GM18511 (cell line): Measurements from ENCODE around the gene ZFP69.
"Not testable (repeated sequence)": the region's sequence is repeated elsewhere in the genome, so short reads cannot be mapped to it uniquely, and the experiment has no call there.

ENCODE experiments used
- ATAC-seq: cut with Tn5 transposase; IDR thresholded peaks from one replicate; pipeline ENCODE4 v1.9.1; 2021; ENCODE audit warnings: mild to moderate bottlenecking, moderate library complexity; ENCODE audit not compliant: unreplicated experiment

Gene ZFP69

GRCh38 chr1:40476924-40477677 lies at the start of gene ZFP69:
TSS of gene ZFP69 (plus strand) at chr1:40477290. CDS start at chr1:40479362, 2,072 bp downstream.
- peak; percentile 70 for ATAC-seq

DNA sequence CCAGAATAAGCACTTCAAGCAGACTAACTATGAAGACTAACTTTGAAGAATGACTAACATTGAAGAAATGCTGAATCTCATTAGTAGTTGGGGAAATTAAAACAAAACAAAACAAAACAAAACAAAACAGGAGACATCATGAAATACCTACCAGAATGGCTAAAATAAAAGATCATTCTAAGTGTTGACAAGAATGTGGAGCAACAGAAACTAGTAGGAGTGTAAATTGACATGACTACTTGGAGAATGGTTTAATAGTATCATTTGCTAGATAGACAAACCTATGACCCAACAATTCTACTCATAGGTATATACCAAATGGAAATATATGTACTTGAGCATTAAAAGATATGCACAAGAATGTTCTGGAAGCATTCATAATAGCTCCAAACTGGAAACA lies 45.7 kb upstream of the ZFP69 start:
- no peak for ATAC-seq

DNA sequence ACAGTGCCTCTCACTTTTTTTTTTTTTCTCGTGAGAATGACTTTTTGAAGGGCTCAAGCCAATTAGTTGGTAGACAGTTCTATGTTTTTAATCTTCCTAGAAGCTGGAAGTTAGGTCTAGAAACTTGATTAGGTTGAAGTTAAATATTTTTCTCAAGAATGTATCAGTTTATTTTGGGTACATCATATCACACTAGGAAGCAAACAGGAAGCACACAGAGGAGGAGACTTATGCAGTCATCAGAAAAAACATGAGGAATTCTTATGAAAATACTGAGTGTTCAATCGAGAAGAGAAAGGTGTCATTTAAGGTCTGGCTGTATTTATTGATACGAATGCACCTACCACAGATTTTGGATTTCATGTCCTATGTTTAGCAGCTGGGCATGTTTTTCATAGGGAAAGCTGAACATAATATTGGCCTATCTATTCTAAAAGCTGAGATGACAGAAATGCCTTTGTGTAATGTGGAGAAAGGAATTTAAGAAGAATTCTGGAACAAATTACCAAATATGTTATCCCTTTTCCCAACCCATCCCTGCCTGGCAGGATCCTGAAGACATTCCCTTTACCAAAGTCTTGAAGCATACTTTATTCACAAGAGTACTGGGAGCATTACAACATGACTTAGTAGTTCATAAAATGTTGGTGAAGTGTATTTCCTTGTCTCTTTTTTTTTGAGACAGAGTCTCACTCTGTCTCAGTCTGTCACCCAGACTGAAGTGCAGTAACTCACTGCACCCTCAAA lies 44.3 kb upstream of the ZFP69 start:
- no peak for ATAC-seq

- no peak for ATAC-seq
Observed at GRCh38 chr1:40435471-40435870, 41.6 kb upstream of the ZFP69 start.

DNA sequence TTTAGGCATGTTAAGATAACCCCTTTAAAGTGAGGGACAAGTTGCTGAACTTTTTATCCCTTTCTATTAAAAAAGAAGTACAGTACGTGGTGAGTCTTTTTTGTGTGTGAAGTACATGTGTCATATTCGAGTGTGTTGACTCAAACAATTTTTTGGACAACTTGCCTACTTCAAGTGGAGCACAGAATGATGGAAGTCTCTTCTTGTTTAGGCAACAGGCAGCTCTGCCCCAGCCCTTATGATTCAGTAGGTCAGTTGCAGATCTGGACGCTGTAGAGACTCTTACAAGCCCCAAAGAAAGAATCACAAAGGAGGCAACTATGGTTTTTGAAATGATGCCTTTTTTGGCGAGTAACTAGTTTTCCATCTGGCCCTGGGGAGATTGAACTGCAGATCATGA lies 41.2 kb upstream of the ZFP69 start:
- no peak for ATAC-seq

DNA sequence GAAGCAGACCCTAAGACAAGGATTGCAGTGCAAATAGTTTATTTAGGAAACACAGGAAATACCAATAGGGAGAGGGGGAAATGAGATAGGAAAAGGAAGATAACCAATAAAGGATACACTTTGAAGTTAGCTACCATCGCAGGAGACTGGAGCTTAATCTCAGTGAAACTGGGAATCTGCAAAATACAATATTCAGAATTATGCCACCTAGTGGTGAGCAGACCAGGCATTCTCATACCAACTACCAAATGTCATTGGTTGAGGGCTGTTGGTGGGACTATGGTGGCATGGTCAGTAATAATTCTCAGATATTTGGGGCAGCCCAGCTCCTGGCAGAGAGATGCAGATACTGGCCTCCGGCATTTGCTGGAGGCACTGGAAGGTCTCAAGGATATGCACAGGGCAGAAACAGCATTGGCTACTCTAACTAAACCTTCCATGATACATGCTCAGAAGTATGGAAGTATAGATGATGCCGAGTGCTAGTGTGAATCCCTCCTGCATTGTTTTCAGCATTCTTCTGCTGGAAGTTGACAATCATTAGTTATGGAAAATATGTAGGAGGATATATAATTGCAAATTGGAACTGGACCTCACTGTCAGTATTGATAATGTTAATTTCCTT lies 38.6 kb upstream of the ZFP69 start:
- ATAC-seq = no peak

GRCh38 chr1:40439247-40439646 lies 37.8 kb upstream of the ZFP69 start:
- no peak for ATAC-seq

GRCh38 chr1:40449684-40450494 lies 27.2 kb upstream of the ZFP69 start, which contains the start of gene ZFP69B:
TSS of gene ZFP69B (plus strand) at chr1:40450476. CDS start at chr1:40450962, 486 bp downstream.
- peak; percentile 85 for ATAC-seq

DNA sequence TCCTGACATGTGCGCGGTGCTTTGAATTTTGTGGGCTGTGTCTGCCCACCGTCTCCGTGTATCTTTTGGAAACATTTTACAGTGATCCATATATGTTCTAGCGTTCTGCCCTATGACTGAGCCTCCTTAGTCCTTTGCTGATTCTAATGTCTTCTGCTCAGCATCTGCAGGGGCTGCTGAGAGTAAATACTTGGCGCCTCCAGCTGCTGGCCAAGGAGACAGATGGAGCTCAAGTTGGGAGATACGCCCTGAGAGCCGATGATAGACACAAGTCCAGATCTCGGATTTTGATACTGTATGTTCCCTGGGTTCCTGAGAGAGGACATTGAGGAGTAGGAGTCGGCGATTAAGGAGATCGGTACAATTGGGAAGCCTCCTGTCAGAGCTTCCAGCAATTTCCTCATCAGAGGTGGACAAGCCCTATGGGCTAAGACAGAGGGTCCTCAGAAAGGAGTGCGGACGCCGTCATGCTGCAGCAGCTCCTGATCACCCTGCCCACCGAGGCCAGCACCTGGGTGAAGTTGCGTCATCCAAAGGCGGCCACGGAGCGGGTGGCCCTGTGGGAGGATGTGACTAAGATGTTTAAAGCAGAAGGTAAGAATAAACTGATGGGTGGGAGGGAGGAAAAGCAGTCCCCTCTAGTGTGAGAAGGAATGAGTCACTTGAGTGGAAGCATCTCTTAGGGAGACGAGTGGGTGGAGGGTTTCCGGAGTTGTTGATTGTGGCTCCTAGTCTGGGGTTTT lies 26.4 kb upstream of the ZFP69 start:
- peak; percentile 50 for ATAC-seq

- ATAC-seq = peak; percentile 3
Observed at GRCh38 chr1:40451238-40451585, 25.9 kb upstream of the ZFP69 start.

GRCh38 chr1:40454873-40455272 lies 22.2 kb upstream of the ZFP69 start:
- no peak for ATAC-seq

- no peak for ATAC-seq
Observed at GRCh38 chr1:40462956-40463590, 14.0 kb upstream of the ZFP69 start.

DNA sequence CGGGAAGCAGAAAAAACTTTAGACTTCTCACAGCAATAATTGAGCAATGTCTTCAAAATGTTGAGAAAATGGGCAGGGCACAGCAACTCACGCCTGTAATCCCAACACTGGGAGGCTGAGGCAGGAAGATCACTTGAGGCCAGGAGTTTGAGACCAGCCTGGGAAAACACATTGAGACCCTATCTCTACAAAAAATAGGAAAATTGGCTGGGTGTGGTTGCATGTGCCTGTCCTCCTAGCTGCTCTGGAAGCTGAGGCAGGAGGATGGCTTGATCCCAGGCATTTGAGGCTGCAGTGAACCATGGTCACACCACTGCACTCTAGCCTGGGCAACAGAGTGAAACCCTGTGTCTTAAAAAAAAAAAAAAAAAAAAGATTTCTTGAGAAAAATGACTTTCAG lies 7.8 kb upstream of the ZFP69 start:
- ATAC-seq = no peak

DNA sequence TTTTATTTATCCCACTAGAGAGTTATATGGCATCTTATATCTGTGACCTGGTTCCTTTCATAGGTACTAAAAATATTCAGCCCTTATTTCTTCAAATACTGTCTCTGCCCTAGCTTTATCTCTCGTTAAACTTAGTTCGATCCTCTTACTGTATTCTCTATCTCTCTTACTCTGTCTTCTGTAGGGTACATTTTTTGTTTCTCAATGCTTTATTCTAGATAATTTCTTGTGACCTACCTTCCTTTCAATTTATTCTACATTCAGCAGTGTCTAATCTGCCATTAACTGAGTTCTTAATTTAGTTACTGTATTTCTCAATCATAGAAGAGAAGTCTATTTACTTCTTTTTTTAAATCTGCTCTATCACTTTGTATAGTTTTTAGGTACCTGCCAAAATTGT lies 1.8 kb upstream of the ZFP69 start:
- no peak for ATAC-seq

- ATAC-seq = peak; percentile 37
Observed at GRCh38 chr1:40477678-40478053, 576 bp downstream of the ZFP69 start.

- no peak for ATAC-seq
Observed at GRCh38 chr1:40478276-40478675, 1.2 kb downstream of the ZFP69 start.

DNA sequence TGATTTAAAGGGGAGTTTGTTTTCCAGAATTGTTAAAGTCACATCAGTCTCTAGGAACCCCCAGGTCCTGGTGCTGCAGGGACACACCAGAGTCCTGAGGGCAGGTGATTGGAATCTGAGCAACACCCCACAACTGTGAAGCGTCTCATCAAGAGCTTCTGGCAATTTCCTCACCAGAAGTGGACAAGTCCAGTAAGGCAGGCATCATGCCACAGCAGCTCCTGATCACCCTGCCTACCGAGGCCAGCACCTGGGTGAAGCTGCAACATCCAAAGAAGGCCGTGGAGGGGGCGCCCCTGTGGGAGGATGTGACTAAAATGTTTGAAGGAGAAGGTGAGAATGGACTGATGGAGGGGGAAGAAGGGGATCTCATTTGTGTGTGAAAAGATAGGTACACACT lies 2.1 kb downstream of the ZFP69 start:
- ATAC-seq = no peak

DNA sequence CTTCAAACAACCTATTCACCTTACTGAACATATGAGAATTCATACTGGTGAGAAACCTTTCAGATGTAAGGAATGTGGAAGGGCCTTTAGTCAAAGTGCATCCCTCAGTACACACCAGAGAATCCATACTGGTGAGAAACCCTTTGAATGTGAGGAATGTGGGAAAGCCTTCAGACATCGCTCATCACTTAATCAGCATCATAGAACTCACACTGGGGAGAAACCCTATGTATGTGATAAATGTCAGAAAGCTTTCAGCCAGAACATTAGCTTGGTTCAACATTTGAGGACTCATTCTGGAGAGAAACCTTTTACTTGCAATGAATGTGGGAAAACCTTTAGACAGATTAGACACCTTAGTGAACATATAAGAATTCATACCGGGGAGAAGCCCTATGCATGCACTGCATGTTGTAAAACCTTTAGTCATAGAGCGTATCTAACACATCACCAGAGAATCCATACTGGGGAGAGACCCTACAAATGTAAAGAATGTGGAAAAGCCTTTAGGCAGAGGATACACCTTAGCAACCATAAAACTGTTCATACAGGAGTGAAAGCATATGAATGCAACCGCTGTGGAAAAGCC lies 18.3 kb downstream of the ZFP69 start:
- no peak for ATAC-seq

DNA sequence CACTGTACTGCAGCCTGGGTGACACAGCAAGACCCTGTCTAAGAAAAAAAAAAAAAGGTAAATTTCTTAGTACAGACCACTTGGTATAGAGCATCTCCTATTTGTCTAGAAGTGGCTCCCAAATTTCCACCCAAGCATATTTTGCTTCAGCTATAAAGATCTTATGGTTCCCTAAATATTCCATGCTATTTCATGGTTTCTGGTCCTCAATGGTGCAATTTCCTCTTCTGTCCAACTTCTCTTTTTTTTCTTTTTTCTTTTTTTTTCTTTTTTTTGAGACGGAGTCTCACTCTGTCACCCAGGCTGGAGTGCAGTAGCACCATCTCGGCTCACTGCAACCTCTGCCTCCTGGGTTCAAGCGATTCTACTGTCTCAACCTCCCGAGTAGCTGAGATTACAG lies 25.6 kb downstream of the ZFP69 start:
- ATAC-seq = not testable (repeated sequence)

DNA sequence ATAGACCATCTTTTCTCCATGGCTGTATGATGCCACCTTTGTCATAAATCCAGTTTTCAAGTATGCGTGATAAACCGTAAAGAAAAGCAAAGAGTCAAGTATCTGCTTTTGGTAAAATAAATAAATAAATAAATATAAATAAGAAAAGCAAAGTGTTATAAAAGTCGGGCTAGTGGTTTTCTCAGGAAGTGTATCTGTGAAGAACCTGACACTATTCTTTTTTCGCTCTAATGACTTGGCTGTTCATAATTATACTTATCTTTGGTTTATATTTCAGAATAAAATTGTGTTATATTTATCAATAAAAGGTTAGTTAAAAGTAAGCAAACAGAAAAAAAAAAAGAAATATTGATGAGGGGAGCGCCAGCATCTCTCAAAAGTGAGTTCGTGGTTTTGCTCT lies 30.9 kb downstream of the ZFP69 start:
- ATAC-seq = no peak
